OCI-LY3 (cell line): ENCODE measurements around the gene TFPI.

Experiments used
- EZH2phosphoT487 ChIP-seq: fragments of 200-600 bp; shearing (Covaris generic); IDR thresholded peaks from 2 replicates; pipeline ENCODE4 v1.6.1; 2018; ENCODE audit warnings: antibody characterized with exemption, mixed run types, low read depth
- TF ChIP-seq, protein P1 (sequence below): fragments of 200-600, 300-600 bp; sonication (generic); IDR thresholded peaks from 2 replicates; pipeline ENCODE4 v1.5.1; 2014; ENCODE audit warnings: antibody characterized with exemption, low read length, low read depth

DNA sequence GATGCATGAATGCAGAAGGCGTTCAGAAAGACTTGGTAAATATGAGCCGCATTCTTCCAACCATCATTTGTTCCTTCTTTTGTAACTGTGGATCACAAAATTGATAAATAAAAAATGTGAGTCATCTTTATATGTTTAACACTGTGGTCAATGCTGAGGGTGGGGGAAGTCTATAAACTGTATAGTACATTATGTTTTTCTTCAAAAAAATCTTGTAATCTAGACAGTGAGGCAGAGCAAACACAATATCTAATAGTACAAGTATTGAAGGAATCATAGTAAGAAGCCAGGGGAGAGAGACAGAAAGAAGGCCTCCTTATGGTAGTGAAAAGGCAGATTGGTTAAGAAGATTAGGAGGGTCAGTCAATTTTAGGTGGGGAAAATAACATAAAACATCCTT lies 75.5 kb downstream of the TFPI start:
- TF ChIP-seq, protein P1, sequence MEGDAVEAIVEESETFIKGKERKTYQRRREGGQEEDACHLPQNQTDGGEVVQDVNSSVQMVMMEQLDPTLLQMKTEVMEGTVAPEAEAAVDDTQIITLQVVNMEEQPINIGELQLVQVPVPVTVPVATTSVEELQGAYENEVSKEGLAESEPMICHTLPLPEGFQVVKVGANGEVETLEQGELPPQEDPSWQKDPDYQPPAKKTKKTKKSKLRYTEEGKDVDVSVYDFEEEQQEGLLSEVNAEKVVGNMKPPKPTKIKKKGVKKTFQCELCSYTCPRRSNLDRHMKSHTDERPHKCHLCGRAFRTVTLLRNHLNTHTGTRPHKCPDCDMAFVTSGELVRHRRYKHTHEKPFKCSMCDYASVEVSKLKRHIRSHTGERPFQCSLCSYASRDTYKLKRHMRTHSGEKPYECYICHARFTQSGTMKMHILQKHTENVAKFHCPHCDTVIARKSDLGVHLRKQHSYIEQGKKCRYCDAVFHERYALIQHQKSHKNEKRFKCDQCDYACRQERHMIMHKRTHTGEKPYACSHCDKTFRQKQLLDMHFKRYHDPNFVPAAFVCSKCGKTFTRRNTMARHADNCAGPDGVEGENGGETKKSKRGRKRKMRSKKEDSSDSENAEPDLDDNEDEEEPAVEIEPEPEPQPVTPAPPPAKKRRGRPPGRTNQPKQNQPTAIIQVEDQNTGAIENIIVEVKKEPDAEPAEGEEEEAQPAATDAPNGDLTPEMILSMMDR, result no peak
- TF ChIP-seq EZH2phosphoT487, result no peak
